Tibial nerve (tissue), 4 donors: ENCODE results near the gene TMEM132C. TPM values are rescaled to one million over a fixed set of nuclear protein-coding genes. Genes with fewer than 3 reads are reported as not detected.

Source experiments
- DNase-seq, 2 donors: peaks; one replicate each; pipeline ENCODE4 v3.0.0-alpha.2; 2019; ENCODE audit warnings: low spot score in 2 of 2
- H3K27ac ChIP-seq, 4 donors: fragments of 200-600 bp; sonication (generic) in 3 of 4; one replicate each; pipeline ENCODE4 v1.5.1; 2017 to 2019; ENCODE audit warnings: mild to moderate bottlenecking in 1 of 4
- H3K27me3 ChIP-seq, 2 donors: fragments of 200-600 bp; sonication (generic) in 1 of 2; one replicate each; pipeline versions ENCODE4 v1.5.1 to v1.6.0; 2017 to 2019
- H3K36me3 ChIP-seq, 3 donors: fragments of 200-600 bp; sonication (generic); one replicate each; pipeline ENCODE4 v1.5.1; 2018 to 2019
- H3K4me1 ChIP-seq, 4 donors: fragments of 200-600 bp; sonication (generic) in 3 of 4; one replicate each; pipeline ENCODE4 v1.5.1; 2017 to 2019
- H3K4me3 ChIP-seq, 4 donors: fragments of 200-600 bp; sonication (generic) in 3 of 4; one replicate each; pipeline ENCODE4 v1.5.1; 2017 to 2019; ENCODE audit warnings: mild to moderate bottlenecking in 1 of 4, moderate library complexity in 1 of 4
- H3K9me3 ChIP-seq, 4 donors: fragments of 200-600 bp; sonication (generic) in 3 of 4; one replicate each; pipeline ENCODE4 v1.5.1; 2017 to 2019
- EP300 ChIP-seq, 2 donors: sonication (generic); formaldehyde crosslinking; IDR thresholded peaks; one replicate each; pipeline ENCODE4 v1.6.1; 2017; ENCODE audit warnings: antibody characterized with exemption in 2 of 2, mild to moderate bottlenecking in 1 of 2
- POLR2A ChIP-seq, 2 donors: fragments of 450-650 bp; IDR thresholded peaks; one replicate each; pipeline ENCODE4 v1.6.1; 2017; ENCODE audit warnings: antibody characterized with exemption in 2 of 2, mild to moderate bottlenecking in 2 of 2, moderate library complexity in 2 of 2
- WGBS, 2 donors: methylation state at CpG; one replicate each; pipeline ENCODE4 v1.1.5; 2018; 5-methylcytosine and 5-hydroxymethylcytosine counted together
- total RNA-seq, 4 donors: library from RNA; depleted of rRNA; stranded (reverse); fragments of >200 nt; gene quantifications; one replicate each; pipeline ENCODE4 v1.1.0, GENCODE V29; 2016
- TF ChIP-seq, protein P1 (sequence below), 5 experiments: fragments of 200-600 bp in 3 of 5; fragments of 450-650 bp in 2 of 5; sonication (generic) in 3 of 5; IDR thresholded peaks; one replicate each; pipeline ENCODE4 v1.5.1; 2016 to 2019; ENCODE audit warnings: antibody characterized with exemption in 5 of 5, mild to moderate bottlenecking in 3 of 5, moderate library complexity in 2 of 5

TMEM132C gene
- total RNA-seq, 4 donors from 2014 or later = 8.2 to 17.4 (median 12.4) TPM

DNA sequence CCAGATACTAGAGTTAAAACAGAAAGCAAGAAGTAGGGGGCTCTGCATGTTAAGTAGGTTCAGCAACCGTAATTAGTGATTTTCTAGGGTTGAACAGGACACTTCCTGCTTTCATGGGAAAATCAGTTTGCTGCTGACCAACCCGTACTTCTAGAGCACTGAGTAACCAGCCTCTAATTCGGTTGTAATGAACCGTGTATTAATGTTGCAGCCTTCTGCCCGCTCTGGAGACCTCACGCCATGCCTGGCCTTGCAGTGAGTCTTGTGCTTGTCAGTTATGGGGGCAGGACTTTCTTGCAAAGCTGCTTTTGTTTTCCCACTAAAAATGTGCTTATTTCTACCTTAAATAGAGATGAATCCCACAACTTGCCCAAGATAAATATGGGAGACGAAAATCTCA, 89.6 kb downstream of the TMEM132C start:
- 58% methylated on average over 7 of the region's 7 CpGs for WGBS, 2 donors
- H3K27ac ChIP-seq = no peak overlapping the region
- no peak overlapping the region for H3K4me3 ChIP-seq
- no peaks in the 10 kb centered on the region for H3K36me3 ChIP-seq
- TF ChIP-seq EP300 (IDR thresholded peaks at IDR 0.05) (no peak), POLR2A (IDR thresholded peaks at IDR 0.05) (no peak)
- TF ChIP-seq, protein P1, sequence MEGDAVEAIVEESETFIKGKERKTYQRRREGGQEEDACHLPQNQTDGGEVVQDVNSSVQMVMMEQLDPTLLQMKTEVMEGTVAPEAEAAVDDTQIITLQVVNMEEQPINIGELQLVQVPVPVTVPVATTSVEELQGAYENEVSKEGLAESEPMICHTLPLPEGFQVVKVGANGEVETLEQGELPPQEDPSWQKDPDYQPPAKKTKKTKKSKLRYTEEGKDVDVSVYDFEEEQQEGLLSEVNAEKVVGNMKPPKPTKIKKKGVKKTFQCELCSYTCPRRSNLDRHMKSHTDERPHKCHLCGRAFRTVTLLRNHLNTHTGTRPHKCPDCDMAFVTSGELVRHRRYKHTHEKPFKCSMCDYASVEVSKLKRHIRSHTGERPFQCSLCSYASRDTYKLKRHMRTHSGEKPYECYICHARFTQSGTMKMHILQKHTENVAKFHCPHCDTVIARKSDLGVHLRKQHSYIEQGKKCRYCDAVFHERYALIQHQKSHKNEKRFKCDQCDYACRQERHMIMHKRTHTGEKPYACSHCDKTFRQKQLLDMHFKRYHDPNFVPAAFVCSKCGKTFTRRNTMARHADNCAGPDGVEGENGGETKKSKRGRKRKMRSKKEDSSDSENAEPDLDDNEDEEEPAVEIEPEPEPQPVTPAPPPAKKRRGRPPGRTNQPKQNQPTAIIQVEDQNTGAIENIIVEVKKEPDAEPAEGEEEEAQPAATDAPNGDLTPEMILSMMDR (IDR thresholded peaks at IDR 0.05) = no peak
- H3K4me1 ChIP-seq = no peaks in the 10 kb centered on the region
- peaks cover 0 to 17% (median 0%) of the 10 kb centered on the region in 4 donors for H3K9me3 ChIP-seq
- DNase-seq = no peak
- no peaks in the 10 kb centered on the region for H3K27me3 ChIP-seq

DNA sequence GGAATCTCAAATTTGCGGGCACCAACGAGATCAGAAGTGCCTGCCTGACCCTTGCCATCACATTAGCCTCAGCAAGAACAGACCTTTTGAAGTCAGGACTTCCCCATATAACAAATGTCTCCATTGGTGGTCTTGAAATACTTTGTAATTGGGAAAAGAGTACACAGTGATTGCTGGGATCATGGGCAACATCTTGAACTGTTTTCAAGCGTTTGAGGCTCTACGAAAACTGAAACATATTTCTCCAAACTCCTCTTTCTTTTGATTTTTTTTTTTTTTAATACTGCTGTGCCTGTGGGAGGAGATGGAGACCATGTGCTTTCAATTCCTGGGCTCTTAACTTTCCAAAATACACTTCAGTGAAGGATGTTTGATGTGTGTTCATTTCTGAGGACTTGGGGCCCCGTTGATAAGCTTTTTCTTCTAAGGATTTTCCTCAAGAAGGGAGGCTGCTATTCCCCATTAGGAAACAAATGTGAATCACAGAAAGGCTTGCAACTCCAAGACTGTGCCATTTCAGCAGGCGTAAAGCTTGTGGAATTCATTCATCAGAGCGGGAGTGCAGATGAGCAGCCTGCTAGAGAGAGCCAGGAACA, 94.5 kb downstream of the TMEM132C start:
- Histone ChIP-seq H3K27ac (no peak overlapping the region), H3K27me3 (peaks cover 0 to 4% of the 10 kb centered on the region in 2 donors), H3K36me3 (no peaks in the 10 kb centered on the region), H3K4me3 (no peak overlapping the region), H3K9me3 (no peaks in the 10 kb centered on the region), H3K4me1 (peaks cover 0 to 8% (median 0%) of the 10 kb centered on the region in 4 donors)
- TF ChIP-seq EP300 (IDR thresholded peaks at IDR 0.05) (no peak), POLR2A (IDR thresholded peaks at IDR 0.05) (no peak)
- TF ChIP-seq, protein P1 (IDR thresholded peaks at IDR 0.05) = no peak
- WGBS, 2 donors = 34 to 40% methylated on average over 7 of the region's 7 CpGs
- DNase-seq = no peak

DNA sequence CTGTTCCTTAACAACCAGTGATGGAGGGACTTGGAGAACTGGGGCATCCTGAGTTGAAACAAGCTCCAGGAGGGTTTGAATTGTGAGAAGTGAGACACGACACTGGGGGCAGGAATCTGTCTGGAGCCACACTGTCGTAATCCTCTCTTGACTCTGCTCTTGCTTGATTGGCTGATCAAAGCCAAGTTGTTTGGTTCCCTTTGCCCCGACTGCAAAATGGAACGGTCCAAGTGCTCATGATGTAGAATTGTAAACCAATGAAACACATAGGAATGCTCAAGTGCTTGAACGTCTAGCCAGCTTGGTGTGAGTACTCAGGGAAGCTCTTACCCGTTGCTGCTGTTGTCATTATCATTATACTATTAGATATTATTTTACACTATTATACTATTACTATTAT, 98.1 kb downstream of the TMEM132C start:
- no peak overlapping the region for H3K27ac ChIP-seq
- H3K4me1 ChIP-seq = peaks cover 0 to 8% (median 0%) of the 10 kb centered on the region in 4 donors
- H3K9me3 ChIP-seq = no peaks in the 10 kb centered on the region
- no peak for DNase-seq
- TF ChIP-seq, protein P1 (IDR thresholded peaks at IDR 0.05) = no peak
- TF ChIP-seq POLR2A (IDR thresholded peaks at IDR 0.05) (no peak), EP300 (IDR thresholded peaks at IDR 0.05) (no peak)
- H3K4me3 ChIP-seq = no peak overlapping the region
- H3K36me3 ChIP-seq = no peaks in the 10 kb centered on the region
- WGBS, 2 donors = 37 to 45% methylated on average over 6 of the region's 6 CpGs
- peaks cover 0 to 4% of the 10 kb centered on the region in 2 donors for H3K27me3 ChIP-seq

DNA sequence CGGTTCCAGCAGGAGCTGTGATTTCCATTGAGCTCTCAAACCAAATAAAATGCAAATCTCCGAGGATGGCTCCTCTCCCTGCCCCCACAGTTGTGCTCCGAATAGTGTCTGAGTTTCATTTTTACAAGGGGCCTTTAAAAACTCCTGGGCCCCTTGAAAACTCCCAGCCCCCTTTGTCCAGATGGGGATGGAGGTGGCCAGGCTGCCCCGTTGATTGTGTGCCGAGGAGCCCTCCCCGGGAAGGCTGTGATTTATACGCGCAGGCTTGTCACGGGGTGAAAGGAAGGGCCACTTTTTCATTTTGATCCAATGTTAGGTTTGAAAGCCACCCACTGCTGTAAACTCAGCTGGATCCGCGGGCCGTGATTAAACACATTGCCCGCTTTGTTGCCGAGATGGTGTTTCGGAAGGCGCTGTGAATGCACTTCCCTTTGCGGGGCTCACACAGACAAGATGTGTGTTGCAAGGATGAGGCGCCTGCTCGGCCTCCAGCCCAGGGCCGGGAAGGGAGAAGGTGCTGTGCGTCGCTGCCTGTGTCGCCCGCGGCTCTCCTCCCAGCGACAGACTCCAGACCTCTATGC, 98.8 kb downstream of the TMEM132C start:
- peaks cover 0 to 8% (median 0%) of the 10 kb centered on the region in 4 donors for H3K4me1 ChIP-seq
- DNase-seq = no peak

DNA sequence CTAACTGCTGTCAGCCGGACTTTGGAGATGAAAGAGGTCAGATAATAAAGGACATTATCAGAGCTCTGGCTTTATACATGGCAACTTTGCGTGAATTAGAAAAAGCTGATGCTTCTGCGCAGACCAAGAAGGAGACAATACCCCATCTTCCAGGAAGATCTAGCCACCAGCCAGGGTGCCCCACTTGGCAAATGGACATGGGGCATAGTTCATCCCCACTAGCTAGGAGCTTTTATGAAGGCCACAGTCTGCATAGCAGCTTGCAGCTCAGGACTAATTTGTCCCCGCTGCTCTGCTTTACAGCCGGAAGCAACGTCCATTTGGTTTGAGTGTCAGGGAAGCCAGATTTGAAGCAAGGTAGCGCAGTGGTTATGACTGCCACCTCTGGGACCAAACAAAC, 101.0 kb downstream of the TMEM132C start:
- no peaks in the 10 kb centered on the region for H3K36me3 ChIP-seq
- no peak for DNase-seq
- H3K9me3 ChIP-seq = no peaks in the 10 kb centered on the region
- H3K27me3 ChIP-seq = peaks cover 0 to 4% of the 10 kb centered on the region in 2 donors
- 81 to 84% methylated on average over 7 of the region's 7 CpGs for WGBS, 2 donors
- H3K27ac ChIP-seq = no peak overlapping the region
- H3K4me3 ChIP-seq = no peak overlapping the region
- TF ChIP-seq, protein P1 (IDR thresholded peaks at IDR 0.05) = no peak
- TF ChIP-seq EP300 (IDR thresholded peaks at IDR 0.05) = no peak
- TF ChIP-seq POLR2A (IDR thresholded peaks at IDR 0.05) = no peak
- H3K4me1 ChIP-seq = peaks cover 0 to 8% (median 0%) of the 10 kb centered on the region in 4 donors

More for the DNA sequence above, 98.8 kb downstream of the TMEM132C start:
- no peak for TF ChIP-seq EP300 (IDR thresholded peaks at IDR 0.05)
- no peak for TF ChIP-seq POLR2A (IDR thresholded peaks at IDR 0.05)
- TF ChIP-seq, protein P1 (IDR thresholded peaks at IDR 0.05) = no peak
- WGBS, 2 donors = 2 to 4% methylated on average over 26 of the region's 26 CpGs
- H3K27me3 ChIP-seq = peaks cover 0 to 4% of the 10 kb centered on the region in 2 donors
- H3K4me3 ChIP-seq = peak overlapping the region in 2 of 4 donors; percentile 21 to 37
- H3K36me3 ChIP-seq = no peaks in the 10 kb centered on the region
- peak overlapping the region in 1 of 4 donors; percentile 25 for H3K27ac ChIP-seq
- H3K9me3 ChIP-seq = no peaks in the 10 kb centered on the region
